OCI-LY1 (cell line): ENCODE data around the gene GET3.

Experiments
- CTCF ChIP-seq: fragments of 200-600 bp; sonication (generic), shearing (Covaris generic); IDR thresholded peaks from 2 replicates; pipeline ENCODE4 v1.5.1; 2017; ENCODE audit warnings: mild to moderate bottlenecking, antibody characterized with exemption, low read length, moderate library complexity, mixed read lengths
- EZH2 ChIP-seq: fragments of 200-600 bp; sonication (generic), shearing (Covaris generic); IDR thresholded peaks from 2 replicates; pipeline ENCODE4 v1.8.0; 2017; ENCODE audit warnings: borderline replicate concordance, mixed run types, mild to moderate bottlenecking, antibody characterized with exemption, low read length, moderate library complexity, mixed read lengths

- TF ChIP-seq CTCF (no peak), EZH2 (no peak)
Measured at GRCh38 chr19:12749938-12750521, 12.7 kb downstream of the GET3 start.
